ENCODE results near the gene RRP9. TPM values are rescaled to one million over a fixed set of nuclear protein-coding genes. Genes with fewer than 3 reads are reported as not detected.

Gene RRP9
- total RNA-seq, 1 donor: 16.3 TPM

DNA sequence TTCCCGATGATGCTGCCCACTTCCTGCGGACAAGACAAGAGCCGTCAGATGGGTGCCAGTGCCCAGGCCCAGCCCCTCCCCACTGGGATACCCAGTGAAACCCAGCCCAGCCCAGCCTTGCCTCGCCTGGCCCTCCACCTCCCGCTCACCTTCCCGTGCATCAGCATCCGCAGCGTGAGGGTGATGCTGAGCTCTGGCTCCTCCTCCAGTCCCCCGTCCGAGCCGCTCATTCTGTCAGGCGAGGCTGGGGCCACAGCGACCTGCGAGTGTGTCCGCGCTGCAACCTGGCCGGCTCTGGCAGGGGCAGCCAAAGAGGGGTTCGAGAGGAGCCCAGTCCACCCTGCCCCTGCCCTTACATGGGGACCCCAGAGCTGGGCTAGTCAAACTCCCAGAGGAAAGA lies 19.3 kb upstream of the RRP9 start:
- no peak overlapping the region for H3K4me3 ChIP-seq (ENCODE audit: low read depth, low read length)
- TF ChIP-seq CTCF (IDR thresholded peaks at IDR 0.05; ENCODE audit: insufficient read depth, low read length): no peak
- DNase-seq (ENCODE audit: low read depth): no peak

DNA sequence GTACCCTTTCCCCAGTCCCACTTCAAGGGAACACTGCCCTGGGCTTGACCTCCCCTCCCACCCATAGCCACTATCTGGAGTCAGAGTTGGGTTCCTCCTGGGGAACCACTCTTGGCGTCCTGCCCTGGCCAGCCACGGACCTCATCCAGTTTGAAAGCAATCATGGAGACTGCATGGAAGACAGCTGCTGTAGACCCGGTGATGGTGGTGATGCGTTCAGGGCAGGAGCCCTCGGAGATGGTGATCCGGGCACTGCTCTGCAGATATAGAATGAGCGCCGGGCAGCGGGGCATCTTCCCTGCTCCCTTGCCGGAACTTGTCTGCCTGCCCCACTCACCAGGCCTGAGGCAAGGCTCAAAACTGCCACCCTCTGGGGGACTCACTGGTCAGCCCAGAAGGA lies 18.7 kb upstream of the RRP9 start:
- H3K4me3 ChIP-seq (ENCODE audit: low read depth, low read length): no peak overlapping the region
- no peak for DNase-seq (ENCODE audit: low read depth)
- TF ChIP-seq CTCF (IDR thresholded peaks at IDR 0.05; ENCODE audit: insufficient read depth, low read length): no peak

DNA sequence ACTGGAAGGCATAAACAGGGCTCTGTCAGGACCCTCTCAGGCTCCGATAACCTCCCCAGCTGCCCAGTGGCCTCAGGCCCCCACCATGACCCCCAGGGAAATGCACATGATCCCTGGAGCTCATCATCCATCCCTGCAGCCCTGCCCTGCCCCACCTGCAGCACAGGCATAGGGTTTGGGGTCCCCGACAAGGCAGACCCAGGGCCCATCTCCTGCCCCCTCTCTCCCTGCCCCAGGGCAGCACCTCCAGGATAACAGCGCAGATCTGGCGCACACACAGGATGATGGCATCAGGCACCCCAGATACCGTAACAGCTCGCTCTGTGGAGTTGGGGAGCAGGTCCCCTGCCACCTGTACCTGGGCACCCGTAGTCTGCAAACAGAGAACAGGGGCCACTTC lies 17.9 kb upstream of the RRP9 start:
- no peak for TF ChIP-seq CTCF (IDR thresholded peaks at IDR 0.05; ENCODE audit: insufficient read depth, low read length)
- no peak for DNase-seq (ENCODE audit: low read depth)
- H3K4me3 ChIP-seq (ENCODE audit: low read depth, low read length): no peak overlapping the region

DNA sequence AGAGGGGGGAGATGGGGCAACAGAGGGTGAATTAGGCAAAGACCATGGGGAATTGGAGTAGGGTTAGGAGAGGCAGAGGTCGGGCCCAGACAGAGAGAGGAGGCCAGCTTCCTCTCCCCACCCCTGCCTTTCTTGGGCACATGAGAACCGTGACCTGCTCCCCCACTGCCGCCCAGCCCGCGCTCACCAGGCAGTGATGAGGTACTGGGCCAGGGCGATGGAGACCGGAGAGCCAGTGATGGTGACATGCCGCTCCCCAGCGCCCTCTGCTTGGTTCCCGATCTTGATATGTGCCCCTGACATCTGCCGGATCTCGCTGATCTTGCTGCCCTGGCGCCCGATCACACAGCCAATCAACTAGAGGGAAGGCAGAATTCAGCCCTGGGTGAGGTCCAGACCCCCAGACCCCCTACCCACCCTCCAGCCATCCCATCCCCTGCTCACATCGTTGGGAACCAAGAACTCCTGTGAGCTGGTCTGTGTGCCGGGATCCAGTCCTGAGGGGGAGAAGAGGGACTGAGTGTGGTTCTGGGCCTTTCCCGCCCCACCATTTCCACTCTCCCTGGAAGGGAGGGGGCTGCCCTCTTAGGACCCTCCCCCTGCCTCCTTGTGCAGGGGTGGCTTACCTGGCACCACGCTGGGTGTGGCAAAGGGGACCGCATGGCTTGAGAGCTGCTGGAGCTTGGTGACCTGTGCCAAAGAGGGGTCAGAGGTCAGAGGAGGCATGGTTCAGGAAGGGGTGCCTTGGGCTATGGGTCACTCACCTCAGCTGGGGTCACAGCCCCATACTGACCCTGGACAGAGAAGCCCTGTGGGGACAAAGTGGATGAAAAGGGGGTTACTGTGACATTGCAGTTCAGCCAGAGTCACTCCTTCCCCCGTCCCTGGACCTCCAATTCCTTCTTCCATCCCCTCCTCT lies 17.2 kb upstream of the RRP9 start:
- H3K4me3 ChIP-seq (ENCODE audit: low read depth, low read length): no peak overlapping the region
- no peak for DNase-seq (ENCODE audit: low read depth)
- TF ChIP-seq CTCF (IDR thresholded peaks at IDR 0.05; ENCODE audit: insufficient read depth, low read length): no peak

- H3K4me3 ChIP-seq (ENCODE audit: low read depth, low read length): no peak overlapping the region
- no peak for DNase-seq (ENCODE audit: low read depth)
- TF ChIP-seq CTCF (IDR thresholded peaks at IDR 0.05; ENCODE audit: insufficient read depth, low read length): no peak
These were observed 16.0 kb upstream of the RRP9 start for GRCh38 chr3:51957520-51958205.

DNA sequence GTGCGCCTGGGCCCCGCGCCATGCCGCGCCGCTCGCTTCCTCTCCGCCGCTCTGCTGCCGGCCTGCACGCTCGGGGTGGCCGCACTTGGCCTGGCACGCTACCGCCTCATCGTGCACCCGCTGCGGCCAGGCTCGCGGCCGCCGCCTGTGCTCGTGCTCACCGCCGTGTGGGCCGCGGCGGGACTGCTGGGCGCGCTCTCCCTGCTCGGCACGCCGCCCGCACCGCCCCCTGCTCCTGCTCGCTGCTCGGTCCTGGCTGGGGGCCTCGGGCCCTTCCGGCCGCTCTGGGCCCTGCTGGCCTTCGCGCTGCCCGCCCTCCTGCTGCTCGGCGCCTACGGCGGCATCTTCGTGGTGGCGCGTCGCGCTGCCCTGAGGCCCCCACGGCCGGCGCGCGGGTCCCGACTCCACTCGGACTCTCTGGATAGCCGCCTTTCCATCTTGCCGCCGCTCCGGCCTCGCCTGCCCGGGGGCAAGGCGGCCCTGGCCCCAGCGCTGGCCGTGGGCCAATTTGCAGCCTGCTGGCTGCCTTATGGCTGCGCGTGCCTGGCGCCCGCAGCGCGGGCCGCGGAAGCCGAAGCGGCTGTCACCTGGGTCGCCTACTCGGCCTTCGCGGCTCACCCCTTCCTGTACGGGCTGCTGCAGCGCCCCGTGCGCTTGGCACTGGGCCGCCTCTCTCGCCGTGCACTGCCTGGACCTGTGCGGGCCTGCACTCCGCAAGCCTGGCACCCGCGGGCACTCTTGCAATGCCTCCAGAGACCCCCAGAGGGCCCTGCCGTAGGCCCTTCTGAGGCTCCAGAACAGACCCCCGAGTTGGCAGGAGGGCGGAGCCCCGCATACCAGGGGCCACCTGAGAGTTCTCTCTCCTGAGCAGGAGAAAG lies 14.4 kb upstream of the RRP9 start:
- H3K4me3 ChIP-seq (ENCODE audit: low read depth, low read length): no peak overlapping the region
- peak; percentile 35 for TF ChIP-seq CTCF (IDR thresholded peaks at IDR 0.05; ENCODE audit: insufficient read depth, low read length)
- DNase-seq (ENCODE audit: low read depth): peak; percentile 22
